K562 (cell line): ENCODE measurements around the gene MTFMT. TPM values are rescaled to one million over a fixed set of nuclear protein-coding genes. Genes with fewer than 3 reads are reported as not detected.

ENCODE experiments used
- AFF1 ChIP-seq, 2 experiments: fragments of 450-650 bp; IDR thresholded peaks; 2 replicates each; pipeline ENCODE4 v1.6.1; 2018; ENCODE audit warnings: mild to moderate bottlenecking in 2 of 2, low read depth in 1 of 2; ENCODE audit not compliant: partially characterized antibody in 2 of 2
- BHLHE40 ChIP-seq: IDR thresholded peaks from 2 replicates; pipeline ENCODE4 v1.6.1; 2011; ENCODE audit warnings: low read length, improper control_type of control experiment
- CBFB ChIP-seq: sonication (generic); formaldehyde crosslinking; IDR thresholded peaks from 2 replicates; pipeline ENCODE4 v1.4.0; 2020; ENCODE audit warnings: mild to moderate bottlenecking, missing genetic modification reagents
- CTBP1 ChIP-seq: fragments of 450-650 bp; IDR thresholded peaks from 2 replicates; pipeline ENCODE4 v1.6.1; 2016; ENCODE audit warnings: borderline replicate concordance
- FOXJ3 ChIP-seq: sonication (generic); formaldehyde crosslinking; IDR thresholded peaks from 2 replicates; pipeline ENCODE4 v1.4.0; 2020; ENCODE audit warnings: mild to moderate bottlenecking, missing genetic modification reagents
- FOXM1 ChIP-seq, 2 experiments: fragments of 450-650 bp in 1 of 2; sonication (generic) in 1 of 2; formaldehyde crosslinking in 1 of 2; IDR thresholded peaks; 2 replicates each; pipeline versions ENCODE4 v1.6.1 to v1.9.0; 2017 to 2022; ENCODE audit warnings: low read depth in 2 of 2, mild to moderate bottlenecking in 2 of 2, missing genetic modification reagents in 1 of 2, moderate library complexity in 1 of 2
- HMGN3 ChIP-seq: IDR thresholded peaks from 2 replicates; pipeline ENCODE4 v1.6.1; 2011; ENCODE audit warnings: borderline replicate concordance, low read depth, mild to moderate bottlenecking, mixed read lengths, low read length; ENCODE audit not compliant: insufficient read length; ENCODE audit errors: extremely low read depth
- HOXB6 ChIP-seq: fragments of 250-450 bp; sonication (Bioruptor Pico); IDR thresholded peaks from 2 replicates; pipeline ENCODE4 v1.5.1; 2022; ENCODE audit warnings: mild to moderate bottlenecking, borderline replicate concordance
- MAX ChIP-seq: sonication (generic); formaldehyde crosslinking; IDR thresholded peaks from 2 replicates; pipeline ENCODE4 v1.9.0; 2022; ENCODE audit warnings: mild to moderate bottlenecking, missing genetic modification reagents
- PHB ChIP-seq: fragments of 250-450 bp; sonication (Bioruptor Pico); IDR thresholded peaks from 2 replicates; pipeline ENCODE4 v1.5.0; 2021
- PPARD ChIP-seq: fragments of 250-450 bp; sonication (Bioruptor Pico); IDR thresholded peaks from 2 replicates; pipeline ENCODE4 v1.8.0; 2022; ENCODE audit warnings: inconsistent platforms, mild to moderate bottlenecking, moderate library complexity
- RBM15 ChIP-seq: fragments of 200-400 bp; formaldehyde crosslinking; IDR thresholded peaks from 2 replicates; pipeline ENCODE4 v1.6.1; 2018; ENCODE audit warnings: mild to moderate bottlenecking, low read length, moderate library complexity; ENCODE audit not compliant: insufficient read depth
- RBM17 ChIP-seq: fragments of 200-400 bp; formaldehyde crosslinking; IDR thresholded peaks from 2 replicates; pipeline ENCODE4 v1.6.1; 2017; ENCODE audit warnings: low read depth, mild to moderate bottlenecking, low read length, borderline replicate concordance
- RBM34 ChIP-seq: fragments of 200-400 bp; formaldehyde crosslinking; IDR thresholded peaks from 2 replicates; pipeline ENCODE4 v1.6.1; 2018; ENCODE audit warnings: low read length, borderline replicate concordance; ENCODE audit not compliant: insufficient read depth
- SIX5 ChIP-seq, 2 experiments: IDR thresholded peaks; 2 replicates each; pipeline ENCODE4 v1.6.1; 2011; ENCODE audit warnings: low read length in 2 of 2, borderline replicate concordance in 1 of 2, low read depth in 1 of 2, mild to moderate bottlenecking in 1 of 2, moderate library complexity in 1 of 2; ENCODE audit not compliant: insufficient read depth in 1 of 2
- SMARCA5 ChIP-seq: fragments of 450-650 bp; IDR thresholded peaks from 2 replicates; pipeline ENCODE4 v1.6.1; 2016
- THRAP3 ChIP-seq: fragments of 450-650 bp; IDR thresholded peaks from 2 replicates; pipeline ENCODE4 v1.6.1; 2016; ENCODE audit warnings: mild to moderate bottlenecking, inconsistent platforms, borderline replicate concordance
- TRIM25 ChIP-seq: fragments of 450-650 bp; IDR thresholded peaks from 2 replicates; pipeline ENCODE4 v1.7.0; 2016; ENCODE audit warnings: borderline replicate concordance
- ZNF174 ChIP-seq: fragments of 250-450 bp; sonication (Bioruptor Pico); IDR thresholded peaks from 2 replicates; pipeline ENCODE4 v1.4.0; 2020; ENCODE audit warnings: mild to moderate bottlenecking
- ZNF511 ChIP-seq: sonication (generic); formaldehyde crosslinking; IDR thresholded peaks from 2 replicates; pipeline ENCODE4 v1.8.0; 2022; ENCODE audit warnings: mild to moderate bottlenecking, missing genetic modification reagents
- ZNF830 ChIP-seq: fragments of 250-450 bp; sonication (Bioruptor Pico); IDR thresholded peaks from 2 replicates; pipeline ENCODE4 v1.5.0; 2021; ENCODE audit warnings: mild to moderate bottlenecking
- polyA plus RNA-seq, 8 experiments: library from polyadenylated mRNA; depleted of rRNA in 4 of 8; stranded (reverse) in 5 of 8; unstranded in 3 of 8; fragments of >200 nt; fragmentation: Nextera tagmentation in 2 of 8; fragmentation: Illumina TruSeq in 1 of 8; extraction: Ambion mirVana in 2 of 8; extraction: Trizol in 1 of 8; gene quantifications; 2 replicates each; pipeline versions ENCODE4 v1.2.1 to v1.2.3, GENCODE V29; 2011 to 2014; ENCODE audit warnings: inconsistent platforms in 1 of 8, missing spikeins in 1 of 8
- total RNA-seq, 7 experiments: library from RNA; depleted of rRNA in 6 of 7; stranded (reverse); fragments of >200 nt in 6 of 7; fragmentation: Illumina TruSeq in 2 of 7; extraction: Trizol in 2 of 7; gene quantifications; 2 replicates each; pipeline versions ENCODE4 v1.2.1 to v1.2.3, GENCODE V29; 2011 to 2021; ENCODE audit warnings: low replicate concordance in 1 of 7

MTFMT gene
- total and polyA plus RNA-seq, 9 of the 15 experiments (the other 6 are each of a cell fraction or from before 2014, with no cell fraction given), result 1.4 to 31.1 (median 16.2) TPM

- no peak for TF ChIP-seq TRIM25
- TF ChIP-seq PPARD (CRISPR knock-in tag), result no peak
- TF ChIP-seq ZNF511, result no peak
- no peak for TF ChIP-seq ZNF830 (CRISPR knock-in tag)
- no peak for TF ChIP-seq PHB
- TF ChIP-seq RBM34, result no peak
- no peak for TF ChIP-seq ZNF174 (CRISPR knock-in tag)
- no peak for TF ChIP-seq RBM15
- 0 out of 2 replicates have a peak, but pooled peaks have one; percentile 31 for TF ChIP-seq MAX (CRISPR knock-in tag)
- no peak for TF ChIP-seq AFF1 (IDR thresholded peaks at IDR 0.05; ENCODE audit: low read depth in 1 of 2, partially characterized antibody in 2 of 2)
- no peak for TF ChIP-seq SMARCA5
- TF ChIP-seq THRAP3, result no peak
- TF ChIP-seq FOXM1 (IDR thresholded peaks at IDR 0.05; ENCODE audit: low read depth), result no peak
- TF ChIP-seq FOXM1 (CRISPR knock-in tag; IDR thresholded peaks at IDR 0.05; ENCODE audit: low read depth), result no peak
- peak; percentile 45; the same call in 1 of the 2 replicates for TF ChIP-seq CTBP1
- no peak for TF ChIP-seq SIX5 (IDR thresholded peaks at IDR 0.05; ENCODE audit: borderline replicate concordance in 1 of 2, insufficient read depth in 1 of 2, low read depth in 1 of 2, low read length in 2 of 2)
- no peak for TF ChIP-seq FOXJ3 (CRISPR knock-in tag)
- TF ChIP-seq CBFB (CRISPR knock-in tag), result no peak
- no peak for TF ChIP-seq RBM17
- peak; percentile 67 for TF ChIP-seq HMGN3
- TF ChIP-seq HOXB6 (CRISPR knock-in tag), result no peak
- no peak for TF ChIP-seq BHLHE40
Measured at GRCh38 chr15:65028921-65029735, at the start of gene MTFMT (continued).
